Upper lobe of left lung (tissue), 6 donors: Measurements from ENCODE around the gene CASR. TPM values are rescaled to one million over a fixed set of nuclear protein-coding genes. Genes with fewer than 3 reads are reported as not detected.
A peak's percentile ranks its signal among the peaks of the same experiment; 100 is the strongest.

Source experiments
- ATAC-seq, 2 donors: fragments of 200-7000 bp; cut with Tn5 transposase; one replicate each; pipeline ENCODE4 v1.9.1; 2022; ENCODE audit warnings: mild to moderate bottlenecking in 2 of 2, moderate library complexity in 2 of 2; ENCODE audit not compliant: low FRiP score in 2 of 2
- DNase-seq, 2 donors: peaks; one replicate each; pipeline ENCODE4 v3.0.0-alpha.2; 2019 to 2020
- H3K27ac ChIP-seq, 4 donors: fragments of 200-600 bp; sonication (generic); one replicate each; pipeline ENCODE4 v1.5.1; 2016 to 2019
- H3K27me3 ChIP-seq, 4 donors: fragments of 200-600 bp; sonication (generic); one replicate each; pipeline ENCODE4 v1.5.1; 2017 to 2019
- H3K36me3 ChIP-seq, 4 donors: fragments of 200-600 bp; sonication (generic); one replicate each; pipeline ENCODE4 v1.5.1; 2016 to 2019
- H3K4me1 ChIP-seq, 4 donors: fragments of 200-600 bp; sonication (generic); one replicate each; pipeline ENCODE4 v1.5.1; 2018 to 2019
- H3K4me3 ChIP-seq, 4 donors: fragments of 200-600 bp; sonication (generic); one replicate each; pipeline ENCODE4 v1.5.1; 2017 to 2019; ENCODE audit warnings: mild to moderate bottlenecking in 2 of 4, moderate library complexity in 1 of 4
- H3K9me3 ChIP-seq, 4 donors: fragments of 200-600 bp; sonication (generic); one replicate each; pipeline ENCODE4 v1.5.1; 2018 to 2019
- EP300 ChIP-seq, 4 donors: sonication (generic); formaldehyde crosslinking; IDR thresholded peaks; one replicate each; pipeline ENCODE4 v1.5.1; 2017; ENCODE audit warnings: antibody characterized with exemption in 4 of 4, control low read depth in 2 of 4
- POLR2A ChIP-seq, 4 donors: fragments of 450-650 bp; IDR thresholded peaks; one replicate each; pipeline ENCODE4 v1.5.1; 2016 to 2017; ENCODE audit warnings: antibody characterized with exemption in 4 of 4, mild to moderate bottlenecking in 2 of 4
- POLR2AphosphoS5 ChIP-seq, 2 donors: sonication (generic); formaldehyde crosslinking; IDR thresholded peaks; one replicate each; pipeline ENCODE4 v1.5.1; 2017; ENCODE audit warnings: antibody characterized with exemption in 2 of 2
- WGBS, 2 donors: methylation state at CpG; one replicate each; pipeline ENCODE4 v1.1.5; 2017 to 2018; 5-methylcytosine and 5-hydroxymethylcytosine counted together
- total RNA-seq, 6 donors: library from RNA; depleted of rRNA in 4 of 6; stranded (reverse); fragments of >200 nt in 4 of 6; gene quantifications; one replicate each; pipeline versions ENCODE4 v1.1.0 to v1.2.1, GENCODE V29; 2016 to 2021
- TF ChIP-seq, protein P1 (sequence below), 6 experiments: fragments of 450-650 bp in 4 of 6; fragments of 200-600 bp in 2 of 6; sonication (generic) in 2 of 6; IDR thresholded peaks; one replicate each; pipeline ENCODE4 v1.5.1; 2016 to 2019; ENCODE audit warnings: antibody characterized with exemption in 6 of 6
- donor health status: DM: no; HTN: no; CAD: no; lungs with moderate emphysema.
- donor health status: DM: no; HTN: yes; CAD: no; lungs with severe emphysema.

CASR gene
- total RNA-seq, 6 donors from 2014 or later: 0.10 TPM; not detected in 5

- Histone ChIP-seq H3K4me1 (no peaks in the 10 kb centered on the region), H3K9me3 (no peaks in the 10 kb centered on the region), H3K4me3 (no peak overlapping the region), H3K27me3 (no peaks in the 10 kb centered on the region), H3K27ac (peak overlapping the region in 2 of 4 donors; percentile 68 to 71), H3K36me3 (no peaks in the 10 kb centered on the region)
- 52 to 86% methylated on average over 4 of the region's 4 CpGs for WGBS, 2 donors
- TF ChIP-seq POLR2AphosphoS5 (IDR thresholded peaks at IDR 0.05): no peak
- TF ChIP-seq EP300 (IDR thresholded peaks at IDR 0.05): no peak
- TF ChIP-seq, protein P1, sequence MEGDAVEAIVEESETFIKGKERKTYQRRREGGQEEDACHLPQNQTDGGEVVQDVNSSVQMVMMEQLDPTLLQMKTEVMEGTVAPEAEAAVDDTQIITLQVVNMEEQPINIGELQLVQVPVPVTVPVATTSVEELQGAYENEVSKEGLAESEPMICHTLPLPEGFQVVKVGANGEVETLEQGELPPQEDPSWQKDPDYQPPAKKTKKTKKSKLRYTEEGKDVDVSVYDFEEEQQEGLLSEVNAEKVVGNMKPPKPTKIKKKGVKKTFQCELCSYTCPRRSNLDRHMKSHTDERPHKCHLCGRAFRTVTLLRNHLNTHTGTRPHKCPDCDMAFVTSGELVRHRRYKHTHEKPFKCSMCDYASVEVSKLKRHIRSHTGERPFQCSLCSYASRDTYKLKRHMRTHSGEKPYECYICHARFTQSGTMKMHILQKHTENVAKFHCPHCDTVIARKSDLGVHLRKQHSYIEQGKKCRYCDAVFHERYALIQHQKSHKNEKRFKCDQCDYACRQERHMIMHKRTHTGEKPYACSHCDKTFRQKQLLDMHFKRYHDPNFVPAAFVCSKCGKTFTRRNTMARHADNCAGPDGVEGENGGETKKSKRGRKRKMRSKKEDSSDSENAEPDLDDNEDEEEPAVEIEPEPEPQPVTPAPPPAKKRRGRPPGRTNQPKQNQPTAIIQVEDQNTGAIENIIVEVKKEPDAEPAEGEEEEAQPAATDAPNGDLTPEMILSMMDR (IDR thresholded peaks at IDR 0.05): no peak
- no peak for TF ChIP-seq POLR2A (IDR thresholded peaks at IDR 0.05)
- DNase-seq (no peak), ATAC-seq (no peak)
Measured at GRCh38 chr3:122232485-122232884, 49.0 kb downstream of the CASR start.

GRCh38 chr3:122233101-122233952 lies 49.9 kb downstream of the CASR start:
- DNase-seq: peak in 1 of 2 donors; percentile 64
- peak overlapping the region; percentile 48 to 71 (median 68) for H3K27ac ChIP-seq
- WGBS, 2 donors: 61 to 65% methylated on average over 13 of the region's 13 CpGs

DNA sequence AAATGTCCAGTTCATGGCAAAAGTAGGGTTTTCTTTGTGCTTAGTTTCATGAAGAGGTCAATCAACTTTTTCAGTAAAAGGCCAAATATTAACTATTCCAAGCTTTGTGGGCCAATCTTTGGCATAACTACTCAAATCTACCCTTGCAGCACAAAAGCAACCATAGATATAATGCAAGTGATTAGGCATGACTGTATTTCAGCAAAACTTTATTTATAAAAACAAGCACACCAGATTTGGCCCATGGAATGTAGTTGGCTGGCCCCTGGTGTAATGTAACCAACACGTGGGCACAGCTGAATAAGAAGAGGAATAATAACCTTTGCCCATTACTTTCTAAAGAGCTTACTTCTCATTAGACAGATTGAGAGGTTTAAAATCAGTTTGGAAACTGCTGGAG lies 50.6 kb downstream of the CASR start:
- ATAC-seq (no peak), DNase-seq (no peak)
- Histone ChIP-seq H3K4me3 (no peak overlapping the region), H3K27me3 (no peaks in the 10 kb centered on the region), H3K9me3 (no peaks in the 10 kb centered on the region), H3K27ac (peak overlapping the region in 2 of 4 donors; percentile 67 to 71), H3K36me3 (no peaks in the 10 kb centered on the region), H3K4me1 (no peaks in the 10 kb centered on the region)
- TF ChIP-seq, protein P1 (IDR thresholded peaks at IDR 0.05): no peak
- TF ChIP-seq POLR2A (IDR thresholded peaks at IDR 0.05): no peak
- no peak for TF ChIP-seq POLR2AphosphoS5 (IDR thresholded peaks at IDR 0.05)
- no peak for TF ChIP-seq EP300 (IDR thresholded peaks at IDR 0.05)
- 31 to 55% methylated on average over 1 of the region's 1 CpG for WGBS, 2 donors

More at GRCh38 chr3:122233101-122233952, 49.9 kb downstream of the CASR start:
- H3K4me1 ChIP-seq: no peaks in the 10 kb centered on the region
- H3K27me3 ChIP-seq: no peaks in the 10 kb centered on the region
- no peaks in the 10 kb centered on the region for H3K9me3 ChIP-seq
- TF ChIP-seq EP300 (IDR thresholded peaks at IDR 0.05) (no peak), POLR2A (IDR thresholded peaks at IDR 0.05) (peak in 1 of 4 donors; percentile 52), POLR2AphosphoS5 (IDR thresholded peaks at IDR 0.05) (peak in 1 of 2 donors; percentile 10)
- TF ChIP-seq, protein P1 (IDR thresholded peaks at IDR 0.05): no peak
- peak; percentile 64 to 82 for ATAC-seq
- H3K4me3 ChIP-seq: peak overlapping the region in 1 of 4 donors; percentile 1
- H3K36me3 ChIP-seq: no peaks in the 10 kb centered on the region

GRCh38 chr3:122235147-122235546 lies 51.7 kb downstream of the CASR start:
- Histone ChIP-seq H3K27ac (no peak overlapping the region), H3K9me3 (no peaks in the 10 kb centered on the region), H3K27me3 (no peaks in the 10 kb centered on the region), H3K4me1 (no peaks in the 10 kb centered on the region), H3K4me3 (no peak overlapping the region), H3K36me3 (no peaks in the 10 kb centered on the region)
- DNase-seq: no peak
- no peak for ATAC-seq
- TF ChIP-seq POLR2A (IDR thresholded peaks at IDR 0.05) (no peak), EP300 (IDR thresholded peaks at IDR 0.05) (no peak), POLR2AphosphoS5 (IDR thresholded peaks at IDR 0.05) (no peak)
- TF ChIP-seq, protein P1 (IDR thresholded peaks at IDR 0.05): no peak
- 75 to 80% methylated on average over 3 of the region's 3 CpGs for WGBS, 2 donors
